WERI-Rb-1 (cell line): ENCODE data around the gene GALNT16.

Experiments used
- DNase-seq: peaks from one replicate; pipeline ENCODE4 v3.0.0-alpha.2; 2020
- H3K27ac ChIP-seq: fragments of 250-450 bp; sonication (Bioruptor Pico); 2 replicates; pipeline ENCODE4 v1.5.1; 2020; ENCODE audit warnings: mild to moderate bottlenecking, moderate library complexity
- H3K27me3 ChIP-seq: fragments of 250-450 bp; sonication (Bioruptor Pico); 2 replicates; pipeline ENCODE4 v1.5.1; 2021; ENCODE audit warnings: mild to moderate bottlenecking, low read depth, moderate library complexity; ENCODE audit not compliant: insufficient read depth, severe bottlenecking
- H3K36me3 ChIP-seq: fragments of 250-450 bp; sonication (Bioruptor Pico); 2 replicates; pipeline ENCODE4 v1.5.1; 2020; ENCODE audit warnings: mild to moderate bottlenecking, moderate library complexity
- H3K4me3 ChIP-seq: 2 replicates; pipeline ENCODE4 v1.5.1; 2011; ENCODE audit warnings: low read depth, mild to moderate bottlenecking, control low read depth, low read length
- H3K9me3 ChIP-seq: fragments of 250-450 bp; sonication (Bioruptor Pico); 2 replicates; pipeline ENCODE4 v1.5.1; 2021; ENCODE audit warnings: mild to moderate bottlenecking, moderate library complexity; ENCODE audit not compliant: severe bottlenecking
- CTCF ChIP-seq: IDR thresholded peaks from 2 replicates; pipeline ENCODE4 v1.5.1; 2011; ENCODE audit warnings: low read depth, mild to moderate bottlenecking, control low read depth, inconsistent platforms, low read length

Gene GALNT16

GRCh38 chr14:69291891-69292561, 32.1 kb downstream of the GALNT16 start:
- DNase-seq: no peak
- H3K9me3 ChIP-seq: no peaks in the 10 kb centered on the region
- H3K27ac ChIP-seq: no peak overlapping the region
- H3K36me3 ChIP-seq: no peaks in the 10 kb centered on the region
- no peak for TF ChIP-seq CTCF
- no peaks in the 10 kb centered on the region for H3K27me3 ChIP-seq
- no peak overlapping the region for H3K4me3 ChIP-seq

DNA sequence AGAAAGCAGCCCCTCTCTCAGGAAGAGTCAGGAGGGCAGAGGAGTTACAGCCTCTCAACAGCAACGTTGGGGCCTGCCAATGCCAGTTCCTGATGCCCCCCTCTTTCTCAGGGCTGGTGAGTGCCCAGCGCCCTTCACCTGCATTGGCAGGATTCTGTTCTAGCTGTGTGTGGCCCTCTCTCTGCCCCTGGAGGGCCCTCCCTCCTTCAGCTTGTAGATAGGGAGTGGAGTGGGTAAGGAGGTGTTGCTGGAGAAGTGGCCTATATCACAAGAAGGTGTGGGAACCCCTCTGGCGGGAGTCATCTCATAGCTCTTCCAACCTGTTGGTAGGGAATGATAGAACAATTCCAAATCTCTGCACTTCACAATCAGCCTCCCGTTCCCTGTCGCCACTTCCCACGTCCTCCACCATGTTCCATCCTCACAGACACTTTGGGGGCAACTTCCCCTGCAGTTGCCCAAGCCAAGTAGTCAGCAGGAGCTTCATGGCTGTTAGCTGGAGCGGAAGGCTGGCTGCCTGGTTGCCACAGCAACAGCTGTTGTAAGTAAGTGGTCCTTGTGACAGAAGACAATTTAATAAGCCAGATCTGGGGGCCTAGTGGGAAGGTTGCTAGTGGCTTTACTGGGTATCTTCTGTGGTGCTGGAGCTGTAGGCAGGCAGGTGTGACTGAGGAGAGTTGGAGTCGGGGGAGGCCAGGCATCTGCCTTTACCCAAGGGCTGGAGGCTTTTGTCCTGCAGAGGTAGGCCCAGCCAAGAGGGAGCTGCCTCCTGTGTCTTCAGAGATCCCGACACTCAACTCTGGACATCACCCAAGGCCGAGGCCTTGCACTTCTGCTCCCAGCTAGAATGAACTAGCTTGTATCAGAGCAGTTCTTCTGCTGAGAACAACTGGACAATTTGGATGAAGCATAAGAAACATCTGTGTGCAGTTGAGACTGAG, 38.4 kb downstream of the GALNT16 start:
- no peak for TF ChIP-seq CTCF
- Histone ChIP-seq H3K27ac (no peak overlapping the region), H3K36me3 (no peaks in the 10 kb centered on the region), H3K27me3 (no peaks in the 10 kb centered on the region), H3K4me3 (no peak overlapping the region), H3K9me3 (no peaks in the 10 kb centered on the region)
- no peak for DNase-seq

DNA sequence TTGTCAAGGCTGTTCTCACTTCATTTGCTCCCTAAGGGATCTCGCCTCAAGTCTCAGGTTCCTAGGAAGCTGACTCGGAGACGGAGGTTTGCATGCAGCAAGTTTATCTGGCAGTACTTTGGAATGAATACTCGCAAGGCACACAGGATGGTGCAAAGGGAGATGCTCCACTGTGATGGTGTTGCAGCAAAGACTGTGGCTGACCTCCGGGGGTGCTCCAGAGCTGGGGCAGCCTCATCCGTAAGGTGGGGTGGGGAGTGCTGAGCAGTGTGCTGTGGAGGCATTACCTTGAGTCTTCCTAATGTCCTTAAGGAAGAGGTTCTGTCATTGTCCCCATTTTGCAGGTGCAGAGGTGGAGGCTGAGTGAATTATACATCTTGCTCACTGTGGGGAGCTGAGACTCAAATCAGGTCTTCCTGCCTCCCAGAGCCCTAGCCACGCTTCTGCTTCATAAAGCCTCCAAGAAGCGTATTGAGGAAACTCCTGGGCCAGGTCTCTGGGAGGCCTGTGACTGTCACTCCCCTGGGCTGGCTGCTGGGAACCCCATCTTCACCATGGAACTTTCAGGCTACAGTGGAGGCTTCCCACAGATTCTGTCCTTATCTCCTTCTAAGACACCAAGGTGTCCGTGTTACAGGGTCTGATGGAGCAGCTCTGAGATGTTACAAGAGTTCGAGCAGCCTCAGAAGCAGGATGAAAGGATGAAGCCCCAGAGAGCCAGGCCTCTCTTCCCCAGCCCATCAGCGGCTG, 39.5 kb downstream of the GALNT16 start:
- DNase-seq: no peak
- H3K9me3 ChIP-seq: no peaks in the 10 kb centered on the region
- peak; percentile 70 for TF ChIP-seq CTCF
- H3K36me3 ChIP-seq: no peaks in the 10 kb centered on the region
- no peaks in the 10 kb centered on the region for H3K27me3 ChIP-seq
- H3K27ac ChIP-seq: no peak overlapping the region
- no peak overlapping the region for H3K4me3 ChIP-seq

DNA sequence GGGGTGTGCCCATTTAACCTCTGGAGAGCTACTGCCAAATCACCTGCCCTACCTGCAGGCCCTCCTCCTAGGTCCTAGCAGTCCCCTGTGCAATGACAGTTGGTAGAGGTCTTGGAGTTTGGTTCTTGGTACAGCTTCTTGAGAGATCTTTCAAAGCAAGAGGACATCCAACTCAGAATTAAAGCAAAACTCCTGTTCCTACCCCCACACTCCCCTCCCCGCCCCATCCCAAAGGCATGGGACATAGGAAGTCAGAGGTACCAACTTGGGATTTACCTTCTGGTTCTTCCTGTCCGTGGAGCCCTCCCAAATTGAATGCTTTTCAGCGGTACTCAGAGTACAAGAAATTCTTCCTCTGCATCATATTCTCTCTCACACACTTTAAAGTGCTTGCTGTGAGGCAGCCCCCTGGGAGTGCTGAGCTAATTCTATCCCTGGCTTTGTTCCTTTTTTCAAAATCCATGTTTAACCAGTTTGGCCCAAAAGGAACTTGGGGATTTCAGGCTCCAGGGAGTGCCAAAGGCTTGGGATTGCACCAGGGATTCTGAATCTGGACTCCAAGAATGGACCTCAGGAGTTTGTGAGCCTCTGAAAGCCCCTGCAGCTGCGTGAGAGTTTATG, 40.8 kb downstream of the GALNT16 start:
- H3K27ac ChIP-seq: no peak overlapping the region
- DNase-seq: no peak
- no peak overlapping the region for H3K4me3 ChIP-seq
- H3K36me3 ChIP-seq: no peaks in the 10 kb centered on the region
- no peaks in the 10 kb centered on the region for H3K27me3 ChIP-seq
- no peak for TF ChIP-seq CTCF
- H3K9me3 ChIP-seq: no peaks in the 10 kb centered on the region

DNA sequence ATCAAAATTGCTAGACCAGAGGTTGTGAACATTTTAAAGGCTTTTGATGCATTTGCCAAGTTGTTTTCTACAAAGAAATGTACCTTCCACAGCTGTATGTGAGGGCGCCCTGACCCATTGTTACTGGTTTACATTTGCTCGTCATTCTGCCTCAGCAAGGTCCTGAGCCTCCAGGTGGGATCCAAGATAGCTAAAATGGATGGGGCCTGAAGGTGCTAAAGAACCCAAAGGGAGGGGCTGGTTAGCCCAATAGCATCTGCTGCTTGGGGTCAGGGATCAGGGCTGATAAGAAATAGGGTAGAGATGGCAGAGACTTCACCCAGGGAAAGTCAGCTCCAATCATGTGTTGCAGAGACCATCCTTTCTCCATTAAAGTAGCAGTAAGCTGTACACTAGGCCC, 43.1 kb downstream of the GALNT16 start:
- H3K36me3 ChIP-seq: no peaks in the 10 kb centered on the region
- no peak overlapping the region for H3K27ac ChIP-seq
- no peak for DNase-seq
- H3K9me3 ChIP-seq: no peaks in the 10 kb centered on the region
- H3K27me3 ChIP-seq: no peaks in the 10 kb centered on the region
- TF ChIP-seq CTCF: no peak
- H3K4me3 ChIP-seq: no peak overlapping the region
